ENCODE results near the gene DHCR7. TPM values are rescaled to one million over a fixed set of nuclear protein-coding genes. Genes with fewer than 3 reads are reported as not detected.

Gene DHCR7
- total and polyA plus RNA-seq, 2 donors (not counting 1 experiment from before 2014, with no cell fraction given), result 90.8 to 148 TPM

GRCh38 chr11:71387784-71388636, 60.2 kb downstream of the DHCR7 start:
- Histone ChIP-seq H3K4me1 (ENCODE audit: control insufficient read depth, extremely low read depth, insufficient read depth, low read length) (no peaks in the 10 kb centered on the region), H3K79me2 (ENCODE audit: control insufficient read depth, insufficient read depth, low read length) (no peaks in the 10 kb centered on the region), H3K27me3 (ENCODE audit: control insufficient read depth, insufficient read depth, low read length) (peaks cover 8% of the 10 kb centered on the region), H3K9ac (ENCODE audit: insufficient read depth, low read length) (no peak overlapping the region), H3K4me2 (ENCODE audit: extremely low read depth, insufficient read depth, low read length) (no peak overlapping the region), H4K20me1 (ENCODE audit: control insufficient read depth, extremely low read depth, insufficient read depth, low read length) (no peaks in the 10 kb centered on the region), H3K4me3 (replicated peaks in 1 of 4; ENCODE audit: control extremely low read depth in 1 of 4, insufficient read depth in 1 of 4, low read depth in 3 of 4, low read length in 4 of 4) (no peak overlapping the region), H3K36me3 (ENCODE audit: control insufficient read depth, insufficient read depth, low read length) (no peaks in the 10 kb centered on the region), H3K27ac (ENCODE audit: insufficient read depth, low read length) (no peak overlapping the region), H2AFZ (ENCODE audit: low read length) (no peak overlapping the region), H3K9me3 (ENCODE audit: control insufficient read depth, insufficient read depth, low read depth, low read length) (no peaks in the 10 kb centered on the region)
- DNase-seq (ENCODE audit: low read depth in 2 of 2), result no peak
- no peak for TF ChIP-seq CTCF (conservative IDR thresholded peaks at IDR 0.05 in 1 of 2, IDR thresholded peaks at IDR 0.05 in 1 of 2; ENCODE audit: low read depth in 1 of 2, low read length in 2 of 2)
- peak; percentile 44 for TF ChIP-seq EZH2 (IDR thresholded peaks at IDR 0.05; ENCODE audit: low read length, missing control alignments)

GRCh38 chr11:71387200-71387599, 61.0 kb downstream of the DHCR7 start:
- Histone ChIP-seq H3K79me2 (ENCODE audit: control insufficient read depth, insufficient read depth, low read length) (no peaks in the 10 kb centered on the region), H2AFZ (ENCODE audit: low read length) (no peak overlapping the region), H3K4me3 (replicated peaks in 1 of 4; ENCODE audit: control extremely low read depth in 1 of 4, insufficient read depth in 1 of 4, low read depth in 3 of 4, low read length in 4 of 4) (no peak overlapping the region), H3K9ac (ENCODE audit: insufficient read depth, low read length) (no peak overlapping the region), H3K27ac (ENCODE audit: insufficient read depth, low read length) (no peak overlapping the region), H3K27me3 (ENCODE audit: control insufficient read depth, insufficient read depth, low read length) (peaks cover 3% of the 10 kb centered on the region), H3K9me3 (ENCODE audit: control insufficient read depth, insufficient read depth, low read depth, low read length) (no peaks in the 10 kb centered on the region), H3K36me3 (ENCODE audit: control insufficient read depth, insufficient read depth, low read length) (no peaks in the 10 kb centered on the region), H4K20me1 (ENCODE audit: control insufficient read depth, extremely low read depth, insufficient read depth, low read length) (no peaks in the 10 kb centered on the region), H3K4me1 (ENCODE audit: control insufficient read depth, extremely low read depth, insufficient read depth, low read length) (no peaks in the 10 kb centered on the region), H3K4me2 (ENCODE audit: extremely low read depth, insufficient read depth, low read length) (no peak overlapping the region)
- TF ChIP-seq EZH2 (IDR thresholded peaks at IDR 0.05; ENCODE audit: low read length, missing control alignments), result no peak
- TF ChIP-seq CTCF (conservative IDR thresholded peaks at IDR 0.05 in 1 of 2, IDR thresholded peaks at IDR 0.05 in 1 of 2; ENCODE audit: low read depth in 1 of 2, low read length in 2 of 2), result no peak
- DNase-seq (ENCODE audit: low read depth in 2 of 2), result no peak

GRCh38 chr11:71386202-71386601, 62.0 kb downstream of the DHCR7 start:
- no peak for DNase-seq (ENCODE audit: low read depth in 2 of 2)

More at GRCh38 chr11:71386202-71386601, 62.0 kb downstream of the DHCR7 start:
- H3K79me2 ChIP-seq (ENCODE audit: control insufficient read depth, insufficient read depth, low read length), result no peaks in the 10 kb centered on the region
- H3K4me2 ChIP-seq (ENCODE audit: extremely low read depth, insufficient read depth, low read length), result no peak overlapping the region
- no peak for TF ChIP-seq EZH2 (IDR thresholded peaks at IDR 0.05; ENCODE audit: low read length, missing control alignments)
- no peak for TF ChIP-seq CTCF (conservative IDR thresholded peaks at IDR 0.05 in 1 of 2, IDR thresholded peaks at IDR 0.05 in 1 of 2; ENCODE audit: low read depth in 1 of 2, low read length in 2 of 2)
- H3K4me1 ChIP-seq (ENCODE audit: control insufficient read depth, extremely low read depth, insufficient read depth, low read length), result no peaks in the 10 kb centered on the region
- H3K27ac ChIP-seq (ENCODE audit: insufficient read depth, low read length), result no peak overlapping the region
- H2AFZ ChIP-seq (ENCODE audit: low read length), result no peak overlapping the region
- no peaks in the 10 kb centered on the region for H3K27me3 ChIP-seq (ENCODE audit: control insufficient read depth, insufficient read depth, low read length)
- no peak overlapping the region for H3K4me3 ChIP-seq (replicated peaks in 1 of 4; ENCODE audit: control extremely low read depth in 1 of 4, insufficient read depth in 1 of 4, low read depth in 3 of 4, low read length in 4 of 4)
- H3K9ac ChIP-seq (ENCODE audit: insufficient read depth, low read length), result no peak overlapping the region
- H4K20me1 ChIP-seq (ENCODE audit: control insufficient read depth, extremely low read depth, insufficient read depth, low read length), result no peaks in the 10 kb centered on the region
- no peaks in the 10 kb centered on the region for H3K9me3 ChIP-seq (ENCODE audit: control insufficient read depth, insufficient read depth, low read depth, low read length)
- no peaks in the 10 kb centered on the region for H3K36me3 ChIP-seq (ENCODE audit: control insufficient read depth, insufficient read depth, low read length)

Measured in fibroblast of lung (primary cell).